OCI-LY7 (cell line): ENCODE data around the gene FAAH2.

Experiments
- CTCF ChIP-seq: fragments of 200-600 bp; sonication (generic); conservative IDR thresholded peaks from 2 replicates; pipeline ENCODE4 v1.5.1; 2014; ENCODE audit warnings: mild to moderate bottlenecking, antibody characterized with exemption, low read length, moderate library complexity, mixed read lengths
- EZH2phosphoT487 ChIP-seq: fragments of 200-600 bp; sonication (generic); IDR thresholded peaks from 2 replicates; pipeline ENCODE4 v1.6.1; 2018; ENCODE audit warnings: low read depth, borderline replicate concordance, mild to moderate bottlenecking, mixed run types, antibody characterized with exemption, low read length, moderate library complexity, mixed read lengths

DNA sequence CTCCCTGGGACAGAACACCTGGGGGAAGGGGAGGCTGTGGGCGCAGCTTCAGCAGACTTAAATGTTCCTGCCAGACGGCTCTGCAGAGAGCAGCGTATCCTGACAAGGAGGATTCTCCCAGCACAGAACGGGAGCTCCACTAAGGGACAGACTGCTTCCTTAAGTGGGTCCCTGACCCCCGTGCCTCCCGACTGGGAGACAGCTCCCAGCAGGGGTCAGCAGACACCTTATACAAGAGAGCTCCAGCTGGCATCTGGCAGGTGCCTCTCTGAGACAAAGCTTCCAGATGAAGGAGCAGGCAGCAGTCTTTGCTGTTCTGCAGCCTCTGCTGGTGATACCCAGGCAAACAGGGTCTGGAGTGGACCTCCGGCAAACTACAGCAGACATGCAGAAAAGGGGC lies 44.5 kb upstream of the FAAH2 start:
- TF ChIP-seq CTCF (no peak), EZH2phosphoT487 (no peak)
